Lung (tissue), 12 donors: ENCODE measurements around the gene RASGRF1. TPM values are rescaled to one million over a fixed set of nuclear protein-coding genes. Genes with fewer than 3 reads are reported as not detected.

Experiments used
- ATAC-seq: fragments of 200-7000 bp; cut with Tn5 transposase; one replicate; pipeline ENCODE4 v1.9.1; 2020; ENCODE audit warnings: moderate number of reproducible peaks; ENCODE audit not compliant: insufficient read depth, low FRiP score
- DNase-seq, 3 donors: peaks; one replicate each; pipeline ENCODE4 v3.0.0-alpha.2; 2013 to 2017
- H3K27ac ChIP-seq, 2 donors: one replicate each; pipeline ENCODE4 v1.5.1; 2013; ENCODE audit warnings: mild to moderate bottlenecking in 2 of 2, moderate library complexity in 2 of 2, control low read depth in 1 of 2, inconsistent platforms in 1 of 2, low read depth in 1 of 2, low read length in 1 of 2
- H3K27me3 ChIP-seq, 3 donors: one replicate each; pipeline ENCODE4 v1.5.1; 2013; ENCODE audit warnings: low read length in 2 of 3; ENCODE audit not compliant: control insufficient read depth in 3 of 3, insufficient read depth in 3 of 3
- H3K36me3 ChIP-seq, 4 donors: one replicate each; pipeline ENCODE4 v1.5.1; 2013; ENCODE audit warnings: low read length in 4 of 4, mild to moderate bottlenecking in 1 of 4, moderate library complexity in 1 of 4; ENCODE audit not compliant: control insufficient read depth in 4 of 4, insufficient read depth in 4 of 4
- H3K4me1 ChIP-seq, 5 donors: one replicate each; pipeline ENCODE4 v1.5.1; 2013; ENCODE audit warnings: low read length in 5 of 5, mild to moderate bottlenecking in 2 of 5, moderate library complexity in 1 of 5; ENCODE audit not compliant: control insufficient read depth in 5 of 5, insufficient read depth in 5 of 5
- H3K4me3 ChIP-seq: one replicate; pipeline ENCODE4 v1.5.1; 2013; ENCODE audit warnings: mild to moderate bottlenecking, control low read depth, moderate library complexity
- H3K9ac ChIP-seq, 2 donors: one replicate each; pipeline ENCODE4 v1.5.1; 2013; ENCODE audit warnings: low read length in 2 of 2, control low read depth in 1 of 2; ENCODE audit not compliant: insufficient read depth in 1 of 2
- H3K9me3 ChIP-seq, 4 donors: one replicate each; pipeline ENCODE4 v1.5.1; 2013; ENCODE audit warnings: low read length in 3 of 4, mild to moderate bottlenecking in 1 of 4, moderate library complexity in 1 of 4; ENCODE audit not compliant: control insufficient read depth in 4 of 4, insufficient read depth in 3 of 4
- CTCF ChIP-seq: IDR thresholded peaks from 2 replicates; pipeline ENCODE4 v1.5.1; 2012; ENCODE audit warnings: mild to moderate bottlenecking; ENCODE audit errors: control extremely low read depth, extremely low read depth
- WGBS, 2 donors: extraction: QIAGEN DNeasy Blood & Tissue Kit; methylation state at CpG; one replicate each; pipeline ENCODE4 v1.1.7; 2013; 5-methylcytosine and 5-hydroxymethylcytosine counted together
- polyA plus RNA-seq, 2 donors: library from polyadenylated mRNA; stranded (reverse); fragments of 200-250 nt; gene quantifications; one replicate each; pipeline ENCODE4 v1.2.1, GENCODE V29; 2013
- total RNA-seq, 2 donors: library from RNA; depleted of rRNA in 1 of 2; stranded (reverse); fragments of >200 nt in 1 of 2; gene quantifications; one replicate each; pipeline ENCODE4 v1.2.1, GENCODE V29; 2014 to 2021
- donor health status: control.
- donor health status: control.
- donor health status: Bipolar disorder and iron deficiency.
- donor health status: healthy.
- donor health status: DM: yes; HTN: yes; CAD: no.

Gene RASGRF1
- total and polyA plus RNA-seq, 4 donors, result 10.9 to 71.2 (median 24.6) TPM

GRCh38 chr15:78984041-78984440 is 106.5 kb downstream of the RASGRF1 start:
- no peak for ATAC-seq
- no peak overlapping the region for H3K9ac ChIP-seq
- no peak overlapping the region for H3K27ac ChIP-seq
- no peak overlapping the region for H3K4me3 ChIP-seq
- no peaks in the 10 kb centered on the region for H3K27me3 ChIP-seq
- no peaks in the 10 kb centered on the region for H3K9me3 ChIP-seq
- no peak for TF ChIP-seq CTCF
- 94 to 100% methylated on average over 1 of the region's 1 CpG for WGBS, 2 donors
- no peaks in the 10 kb centered on the region for H3K36me3 ChIP-seq
- DNase-seq, result no peak
- peaks cover 0 to 10% (median 0%) of the 10 kb centered on the region in 5 donors for H3K4me1 ChIP-seq

GRCh38 chr15:78983146-78983918 is 107.2 kb downstream of the RASGRF1 start:
- H3K9me3 ChIP-seq, result no peaks in the 10 kb centered on the region
- DNase-seq, result no peak
- H3K36me3 ChIP-seq, result no peaks in the 10 kb centered on the region
- WGBS, 2 donors, result 72 to 75% methylated on average over 5 of the region's 5 CpGs
- H3K27ac ChIP-seq, result no peak overlapping the region
- no peak overlapping the region for H3K4me3 ChIP-seq
- peaks cover 0 to 8% (median 0%) of the 10 kb centered on the region in 5 donors for H3K4me1 ChIP-seq
- H3K27me3 ChIP-seq, result no peaks in the 10 kb centered on the region
- TF ChIP-seq CTCF, result no peak
- no peak overlapping the region for H3K9ac ChIP-seq
- no peak for ATAC-seq

GRCh38 chr15:78982736-78983135 is 107.8 kb downstream of the RASGRF1 start:
- Histone ChIP-seq H3K4me1 (peaks cover 0 to 5% (median 0%) of the 10 kb centered on the region in 5 donors), H3K9ac (no peak overlapping the region), H3K9me3 (no peaks in the 10 kb centered on the region), H3K4me3 (no peak overlapping the region), H3K27ac (no peak overlapping the region), H3K27me3 (no peaks in the 10 kb centered on the region), H3K36me3 (no peaks in the 10 kb centered on the region)
- TF ChIP-seq CTCF, result no peak
- WGBS, 2 donors, result 79 to 84% methylated on average over 10 of the region's 10 CpGs
- no peak for DNase-seq
- ATAC-seq, result no peak
